ENCODE data around the gene MXI1. TPM values are rescaled to one million over a fixed set of nuclear protein-coding genes. Genes with fewer than 3 reads are reported as not detected.

The MXI1 gene
- total RNA-seq, 1 experiment from 2014 or later = 11.0 TPM

GRCh38 chr10:110241407-110241806 lies 34.0 kb downstream of the MXI1 start:
- H3K36me3 ChIP-seq (ENCODE audit: control insufficient read depth, insufficient read depth, low read length) = no peaks in the 10 kb centered on the region; the same call in 1 of the 2 replicates
- H3K27ac Mint-ChIP-seq (ENCODE audit: unreplicated experiment) = no peak overlapping the region
- H3K4me3 ChIP-seq (ENCODE audit: low read depth, low read length) = no peak overlapping the region
- no peaks in the 10 kb centered on the region for H3K4me1 ChIP-seq
- peaks cover 7% of the 10 kb centered on the region for H3K4me1 Mint-ChIP-seq (ENCODE audit: low read depth, unreplicated experiment)
- no peaks in the 10 kb centered on the region for H3K36me3 Mint-ChIP-seq (ENCODE audit: insufficient read depth, unreplicated experiment)
- BruUV-seq (replicated peaks) = no TSS peak
- ChIA-PET POLR2A (interaction anchor here (1.0 kb wide), 1 partner anchor 30 kb away, joined by 3 read pairs; no protein-coding TSS in a partner anchor), CTCF (interaction anchor here (0.7 kb wide), 1 partner anchor 39 kb away, joined by 3 read pairs; no protein-coding TSS in a partner anchor)
- no peaks in the 10 kb centered on the region for H3K9me3 ChIP-seq
- no peaks in the 10 kb centered on the region for H3K27me3 ChIP-seq (replicated peaks; ENCODE audit: control insufficient read depth, insufficient read depth, low read length)
- H3K27me3 Mint-ChIP-seq (ENCODE audit: insufficient read depth, unreplicated experiment) = no peaks in the 10 kb centered on the region
- no peak for TF ChIP-seq CTCF (IDR thresholded peaks at IDR 0.05; ENCODE audit: insufficient read depth in 1 of 2, low read depth in 1 of 2, low read length in 1 of 2, severe bottlenecking in 1 of 2, unreplicated experiment in 1 of 2)
- no peak overlapping the region for H3K4me3 Mint-ChIP-seq (ENCODE audit: unreplicated experiment)
- no peaks in the 10 kb centered on the region for H3K9me3 Mint-ChIP-seq (ENCODE audit: unreplicated experiment)
- no peak for DNase-seq
- intact Hi-C loops (cut with micrococcal nuclease; ENCODE audit: unreplicated experiment) = no loop called here

- POLR2A ChIA-PET = interaction anchor here (1.0 kb wide), 1 partner anchor 31 kb away, joined by 3 read pairs; no protein-coding TSS in a partner anchor
- no TSS peak for BruUV-seq (replicated peaks)
- no peak for DNase-seq
- Histone ChIP-seq H3K4me3 (ENCODE audit: low read depth, low read length) (no peak overlapping the region), H3K9me3 (no peaks in the 10 kb centered on the region), H3K27me3 (replicated peaks; ENCODE audit: control insufficient read depth, insufficient read depth, low read length) (no peaks in the 10 kb centered on the region), H3K36me3 (ENCODE audit: control insufficient read depth, insufficient read depth, low read length) (no peaks in the 10 kb centered on the region; the same call in 1 of the 2 replicates), H3K4me1 (no peaks in the 10 kb centered on the region)
- Mint-ChIP-seq H3K4me1 (ENCODE audit: low read depth, unreplicated experiment) (peaks cover 7% of the 10 kb centered on the region), H3K27ac (ENCODE audit: unreplicated experiment) (no peak overlapping the region), H3K27me3 (ENCODE audit: insufficient read depth, unreplicated experiment) (no peaks in the 10 kb centered on the region), H3K4me3 (ENCODE audit: unreplicated experiment) (no peak overlapping the region), H3K36me3 (ENCODE audit: insufficient read depth, unreplicated experiment) (no peaks in the 10 kb centered on the region), H3K9me3 (ENCODE audit: unreplicated experiment) (no peaks in the 10 kb centered on the region)
- TF ChIP-seq CTCF (IDR thresholded peaks at IDR 0.05; ENCODE audit: insufficient read depth in 1 of 2, low read depth in 1 of 2, low read length in 1 of 2, severe bottlenecking in 1 of 2, unreplicated experiment in 1 of 2) = no peak
- intact Hi-C loops (cut with micrococcal nuclease; ENCODE audit: unreplicated experiment) = no loop called here
- CTCF ChIA-PET = no interaction called here
These were observed 34.4 kb downstream of the MXI1 start for GRCh38 chr10:110241841-110242240.

- intact Hi-C loops (cut with micrococcal nuclease; ENCODE audit: unreplicated experiment) = no loop called here
- CTCF ChIA-PET = no interaction called here
- no TSS peak for BruUV-seq (replicated peaks)
These were observed 35.1 kb downstream of the MXI1 start for GRCh38 chr10:110242511-110242910.

More at GRCh38 chr10:110242511-110242910, 35.1 kb downstream of the MXI1 start:
- TF ChIP-seq CTCF (IDR thresholded peaks at IDR 0.05; ENCODE audit: insufficient read depth in 1 of 2, low read depth in 1 of 2, low read length in 1 of 2, severe bottlenecking in 1 of 2, unreplicated experiment in 1 of 2) = no peak
- H3K36me3 Mint-ChIP-seq (ENCODE audit: insufficient read depth, unreplicated experiment) = no peaks in the 10 kb centered on the region
- H3K27ac Mint-ChIP-seq (ENCODE audit: unreplicated experiment) = no peak overlapping the region
- Histone ChIP-seq H3K27me3 (replicated peaks; ENCODE audit: control insufficient read depth, insufficient read depth, low read length) (no peaks in the 10 kb centered on the region), H3K9me3 (no peaks in the 10 kb centered on the region), H3K4me3 (ENCODE audit: low read depth, low read length) (no peak overlapping the region), H3K4me1 (no peaks in the 10 kb centered on the region), H3K36me3 (ENCODE audit: control insufficient read depth, insufficient read depth, low read length) (no peaks in the 10 kb centered on the region; the same call in 1 of the 2 replicates)
- POLR2A ChIA-PET = no interaction called here
- no peak overlapping the region for H3K4me3 Mint-ChIP-seq (ENCODE audit: unreplicated experiment)
- peaks cover 7% of the 10 kb centered on the region for H3K4me1 Mint-ChIP-seq (ENCODE audit: low read depth, unreplicated experiment)
- no peak for DNase-seq
- no peaks in the 10 kb centered on the region for H3K9me3 Mint-ChIP-seq (ENCODE audit: unreplicated experiment)
- H3K27me3 Mint-ChIP-seq (ENCODE audit: insufficient read depth, unreplicated experiment) = no peaks in the 10 kb centered on the region

Data from Caco-2 (cell line).